Parathyroid adenoma (tissue), 2 donors: ENCODE results near the gene RGPD8.

Source experiments
- H2AFZ ChIP-seq: fragments of 300-600 bp; sonication (generic); one replicate; pipeline ENCODE4 v1.7.0; 2017; ENCODE audit warnings: antibody characterized with exemption, mild to moderate bottlenecking
- H3K27ac ChIP-seq: fragments of 300-600 bp; sonication (generic); one replicate; pipeline ENCODE4 v1.7.0; 2017
- H3K27me3 ChIP-seq: fragments of 300-600 bp; sonication (generic); one replicate; pipeline ENCODE4 v1.7.0; 2017; ENCODE audit warnings: low read length; ENCODE audit not compliant: control insufficient read depth, insufficient read depth
- H3K36me3 ChIP-seq: fragments of 300-600 bp; sonication (generic); one replicate; pipeline ENCODE4 v1.7.0; 2017; ENCODE audit warnings: low read length; ENCODE audit not compliant: control insufficient read depth, insufficient read depth
- H3K4me1 ChIP-seq: fragments of 300-600 bp; sonication (generic); one replicate; pipeline ENCODE4 v1.7.0; 2017; ENCODE audit warnings: control low read depth
- H3K4me2 ChIP-seq: fragments of 300-600 bp; sonication (generic); one replicate; pipeline ENCODE4 v1.7.0; 2017; ENCODE audit warnings: low read length
- H3K4me3 ChIP-seq: fragments of 300-600 bp; sonication (generic); one replicate; pipeline ENCODE4 v1.7.0; 2017; ENCODE audit warnings: low read depth, low read length
- H3K79me2 ChIP-seq: fragments of 300-600 bp; sonication (generic); one replicate; pipeline ENCODE4 v1.7.0; 2017; ENCODE audit warnings: control low read depth
- H3K9ac ChIP-seq: fragments of 300-600 bp; sonication (generic); one replicate; pipeline ENCODE4 v1.7.0; 2017; ENCODE audit warnings: mild to moderate bottlenecking
- H3K9me3 ChIP-seq: fragments of 300-600 bp; sonication (generic); one replicate; pipeline ENCODE4 v1.7.0; 2017; ENCODE audit warnings: low read length; ENCODE audit not compliant: control insufficient read depth
- CTCF ChIP-seq: fragments of 300-600 bp; sonication (generic); IDR thresholded peaks from one replicate; pipeline ENCODE4 v1.7.0; 2017; ENCODE audit warnings: antibody characterized with exemption, mild to moderate bottlenecking
- donor health status: primary hyperparathyroidism.

The RGPD8 gene

GRCh38 chr2:112472547-112473263 is 39.3 kb upstream of the RGPD8 start:
- no peaks in the 10 kb centered on the region for H3K4me1 ChIP-seq
- no peak overlapping the region for H2AFZ ChIP-seq
- no peak overlapping the region for H3K4me3 ChIP-seq
- H3K9me3 ChIP-seq = no peaks in the 10 kb centered on the region
- H3K4me2 ChIP-seq = no peak overlapping the region
- no peak for TF ChIP-seq CTCF
- H3K9ac ChIP-seq = no peak overlapping the region
- H3K27ac ChIP-seq = no peak overlapping the region
- H3K79me2 ChIP-seq = no peaks in the 10 kb centered on the region
- no peaks in the 10 kb centered on the region for H3K36me3 ChIP-seq
- no peaks in the 10 kb centered on the region for H3K27me3 ChIP-seq

GRCh38 chr2:112465382-112465781 is 31.9 kb upstream of the RGPD8 start:
- no peak overlapping the region for H2AFZ ChIP-seq
- H3K36me3 ChIP-seq = no peaks in the 10 kb centered on the region
- no peaks in the 10 kb centered on the region for H3K4me1 ChIP-seq
- no peaks in the 10 kb centered on the region for H3K27me3 ChIP-seq
- no peak overlapping the region for H3K9ac ChIP-seq
- no peak for TF ChIP-seq CTCF
- no peak overlapping the region for H3K27ac ChIP-seq
- no peak overlapping the region for H3K4me3 ChIP-seq
- no peaks in the 10 kb centered on the region for H3K79me2 ChIP-seq
- H3K9me3 ChIP-seq = no peaks in the 10 kb centered on the region
- H3K4me2 ChIP-seq = no peak overlapping the region

- no peak overlapping the region for H3K27ac ChIP-seq
- H3K4me1 ChIP-seq = no peaks in the 10 kb centered on the region
- TF ChIP-seq CTCF = no peak
- no peak overlapping the region for H3K4me3 ChIP-seq
- no peak overlapping the region for H3K9ac ChIP-seq
- H3K4me2 ChIP-seq = no peak overlapping the region
- no peaks in the 10 kb centered on the region for H3K27me3 ChIP-seq
- no peaks in the 10 kb centered on the region for H3K79me2 ChIP-seq
- no peaks in the 10 kb centered on the region for H3K36me3 ChIP-seq
- H2AFZ ChIP-seq = no peak overlapping the region
- H3K9me3 ChIP-seq = no peaks in the 10 kb centered on the region
Observed at GRCh38 chr2:112463256-112463655, 29.8 kb upstream of the RGPD8 start.

GRCh38 chr2:112462178-112462577 is 28.7 kb upstream of the RGPD8 start:
- H3K4me1 ChIP-seq = no peaks in the 10 kb centered on the region
- H3K27ac ChIP-seq = no peak overlapping the region
- H3K36me3 ChIP-seq = no peaks in the 10 kb centered on the region
- H3K79me2 ChIP-seq = no peaks in the 10 kb centered on the region
- no peak overlapping the region for H3K4me2 ChIP-seq
- H3K9ac ChIP-seq = no peak overlapping the region
- no peak overlapping the region for H3K4me3 ChIP-seq
- no peaks in the 10 kb centered on the region for H3K9me3 ChIP-seq
- H2AFZ ChIP-seq = peak overlapping the region; percentile 26
- no peaks in the 10 kb centered on the region for H3K27me3 ChIP-seq
- no peak for TF ChIP-seq CTCF

- Histone ChIP-seq H3K4me1 (no peaks in the 10 kb centered on the region), H3K9me3 (no peaks in the 10 kb centered on the region), H3K27ac (no peak overlapping the region), H2AFZ (no peak overlapping the region), H3K79me2 (no peaks in the 10 kb centered on the region), H3K4me2 (no peak overlapping the region), H3K27me3 (no peaks in the 10 kb centered on the region), H3K9ac (no peak overlapping the region), H3K36me3 (no peaks in the 10 kb centered on the region), H3K4me3 (no peak overlapping the region)
- no peak for TF ChIP-seq CTCF
Observed at GRCh38 chr2:112459372-112459771, 25.9 kb upstream of the RGPD8 start.
